K562 (cell line): ENCODE results near the gene RCOR1. TPM values are rescaled to one million over a fixed set of nuclear protein-coding genes. Genes with fewer than 3 reads are reported as not detected.

Experiments
- DEAF1 ChIP-seq: fragments of 450-650 bp; formaldehyde crosslinking; IDR thresholded peaks from 2 replicates; pipeline ENCODE4 v1.4.0; 2020; ENCODE audit warnings: mild to moderate bottlenecking, moderate library complexity
- EWSR1 ChIP-seq: fragments of 450-650 bp; IDR thresholded peaks from 2 replicates; pipeline ENCODE4 v1.6.1; 2018; ENCODE audit warnings: borderline replicate concordance, mild to moderate bottlenecking, low read depth, moderate library complexity; ENCODE audit not compliant: partially characterized antibody
- FOXO4 ChIP-seq: fragments of 450-650 bp; formaldehyde crosslinking; IDR thresholded peaks from 2 replicates; pipeline ENCODE4 v1.4.0; 2020; ENCODE audit warnings: mild to moderate bottlenecking, moderate library complexity
- HDAC3 ChIP-seq: fragments of 450-650 bp; IDR thresholded peaks from 2 replicates; pipeline ENCODE4 v1.6.1; 2018; ENCODE audit warnings: borderline replicate concordance, mild to moderate bottlenecking, moderate library complexity; ENCODE audit not compliant: partially characterized antibody
- HEY1 ChIP-seq: fragments of 250-450 bp; sonication (Bioruptor Pico); IDR thresholded peaks from 2 replicates; pipeline ENCODE4 v1.5.0; 2020; ENCODE audit warnings: mild to moderate bottlenecking, moderate library complexity, borderline replicate concordance
- LEF1 ChIP-seq: fragments of 450-650 bp; IDR thresholded peaks from 2 replicates; pipeline ENCODE4 v1.6.1; 2016; ENCODE audit warnings: mild to moderate bottlenecking
- MGA ChIP-seq: fragments of 450-650 bp; IDR thresholded peaks from 2 replicates; pipeline ENCODE4 v1.6.1; 2016; ENCODE audit warnings: mild to moderate bottlenecking, moderate library complexity
- NFE2L1 ChIP-seq: fragments of 450-650 bp; IDR thresholded peaks from 2 replicates; pipeline ENCODE4 v1.6.1; 2016; ENCODE audit warnings: missing genetic modification characterization, low read depth, mild to moderate bottlenecking, missing compliant biosample characterization, moderate library complexity, borderline replicate concordance
- PTBP1 ChIP-seq: fragments of 200-400 bp; formaldehyde crosslinking; IDR thresholded peaks from 2 replicates; pipeline ENCODE4 v1.6.1; 2017; ENCODE audit warnings: low read depth, low read length
- PURB ChIP-seq: sonication (generic); formaldehyde crosslinking; IDR thresholded peaks from 2 replicates; pipeline ENCODE4 v1.9.0; 2021; ENCODE audit warnings: low read depth, mild to moderate bottlenecking, missing genetic modification reagents
- RNF2 ChIP-seq: sonication (generic); IDR thresholded peaks from 2 replicates; pipeline ENCODE4 v1.6.1; 2016
- ZNF165 ChIP-seq: fragments of 250-450 bp; sonication (Bioruptor Pico); IDR thresholded peaks from 2 replicates; pipeline ENCODE4 v1.4.0; 2020; ENCODE audit warnings: borderline replicate concordance
- ZNF311 ChIP-seq: fragments of 250-450 bp; sonication (Bioruptor Pico); IDR thresholded peaks from 2 replicates; pipeline ENCODE4 v1.4.0; 2020; ENCODE audit warnings: mild to moderate bottlenecking, moderate library complexity
- polyA plus RNA-seq, 8 experiments: library from polyadenylated mRNA; depleted of rRNA in 4 of 8; stranded (reverse) in 5 of 8; unstranded in 3 of 8; fragments of >200 nt; fragmentation: Nextera tagmentation in 2 of 8; fragmentation: Illumina TruSeq in 1 of 8; extraction: Ambion mirVana in 2 of 8; extraction: Trizol in 1 of 8; gene quantifications; 2 replicates each; pipeline versions ENCODE4 v1.2.1 to v1.2.3, GENCODE V29; 2011 to 2014; ENCODE audit warnings: inconsistent platforms in 1 of 8, missing spikeins in 1 of 8
- total RNA-seq, 7 experiments: library from RNA; depleted of rRNA in 6 of 7; stranded (reverse); fragments of >200 nt in 6 of 7; fragmentation: Illumina TruSeq in 2 of 7; extraction: Trizol in 2 of 7; gene quantifications; 2 replicates each; pipeline versions ENCODE4 v1.2.1 to v1.2.3, GENCODE V29; 2011 to 2021; ENCODE audit warnings: low replicate concordance in 1 of 7

Gene RCOR1
- total and polyA plus RNA-seq, 9 of the 15 experiments (the other 6 are each of a cell fraction or from before 2014, with no cell fraction given): 8.5 to 47.9 (median 20.9) TPM

GRCh38 chr14:102551995-102552705 is 40.3 kb upstream of the RCOR1 start (continued):
- TF ChIP-seq LEF1 (peak; percentile 81), ZNF165 (CRISPR knock-in tag) (no peak), HDAC3 (peak; percentile 17), DEAF1 (CRISPR knock-in tag) (no peak), ZNF311 (CRISPR knock-in tag) (no peak), PTBP1 (peak; percentile 74; the same call in 1 of the 2 replicates), RNF2 (peak; percentile 87), MGA (no peak), FOXO4 (no peak), PURB (no peak), HEY1 (CRISPR knock-in tag) (no peak), EWSR1 (no peak), NFE2L1 (tag) (no peak)
